HepG2 (cell line): ENCODE results near the gene SIX5. TPM values are rescaled to one million over a fixed set of nuclear protein-coding genes. Genes with fewer than 3 reads are reported as not detected.

Source experiments
- GLI4 ChIP-seq: sonication (generic); formaldehyde crosslinking; IDR thresholded peaks from 2 replicates; pipeline ENCODE4 v1.5.1; 2020; ENCODE audit warnings: missing genetic modification reagents, mild to moderate bottlenecking, moderate library complexity, borderline replicate concordance
- HNRNPK ChIP-seq: fragments of 200-400 bp; formaldehyde crosslinking; IDR thresholded peaks from 2 replicates; pipeline ENCODE4 v1.6.1; 2018; ENCODE audit warnings: low read length, low read depth, moderate library complexity, mild to moderate bottlenecking; ENCODE audit not compliant: poor library complexity, severe bottlenecking
- HOXA9 ChIP-seq: sonication (generic); formaldehyde crosslinking; IDR thresholded peaks from 2 replicates; pipeline ENCODE4 v1.8.1; 2022; ENCODE audit warnings: missing genetic modification reagents, mild to moderate bottlenecking, moderate library complexity, borderline replicate concordance
- RAD51 ChIP-seq: fragments of 450-650 bp; IDR thresholded peaks from 2 replicates; pipeline ENCODE4 v1.6.1; 2016; ENCODE audit warnings: borderline replicate concordance
- TOPORS ChIP-seq: sonication (generic); formaldehyde crosslinking; IDR thresholded peaks from 2 replicates; pipeline ENCODE4 v1.8.0; 2023; ENCODE audit warnings: mild to moderate bottlenecking, missing genetic modification reagents
- YEATS2 ChIP-seq: sonication (generic); formaldehyde crosslinking; IDR thresholded peaks from 2 replicates; pipeline ENCODE4 v1.4.0; 2020; ENCODE audit warnings: missing genetic modification reagents, borderline replicate concordance
- ZNF432 ChIP-seq: sonication (generic); formaldehyde crosslinking; IDR thresholded peaks from 2 replicates; pipeline ENCODE4 v1.5.0; 2020; ENCODE audit warnings: missing genetic modification reagents, mild to moderate bottlenecking, borderline replicate concordance
- ZNF670 ChIP-seq: sonication (generic); formaldehyde crosslinking; IDR thresholded peaks from 2 replicates; pipeline ENCODE4 v1.8.0; 2022; ENCODE audit warnings: mild to moderate bottlenecking, missing genetic modification reagents, borderline replicate concordance
- ZNF879 ChIP-seq: sonication (generic); formaldehyde crosslinking; IDR thresholded peaks from 2 replicates; pipeline ENCODE4 v1.8.1; 2023; ENCODE audit warnings: missing genetic modification reagents
- polyA plus RNA-seq, 8 experiments: library from polyadenylated mRNA; depleted of rRNA in 3 of 8; stranded (reverse) in 7 of 8; unstranded in 1 of 8; fragments of >200 nt; fragmentation: Illumina TruSeq in 4 of 8; extraction: Trizol in 4 of 8; gene quantifications; 2 replicates each; pipeline versions ENCODE4 v1.2.1 to v1.2.3, GENCODE V29; 2011 to 2016; ENCODE audit warnings: low read depth in 4 of 8, missing spikeins in 1 of 8, mixed read lengths in 1 of 8; ENCODE audit not compliant: insufficient read depth in 1 of 8
- total RNA-seq, 5 experiments: library from RNA; depleted of rRNA; stranded (reverse); fragments of >200 nt; fragmentation: Illumina TruSeq; extraction: Trizol; gene quantifications; 2 replicates each; pipeline ENCODE4 v1.2.3, GENCODE V29; 2016; ENCODE audit warnings: low read depth in 1 of 5
- TF ChIP-seq, protein P1 (sequence below): sonication (generic); formaldehyde crosslinking; IDR thresholded peaks from 2 replicates; pipeline ENCODE4 v1.5.0; 2020; ENCODE audit warnings: missing genetic modification reagents
- TF ChIP-seq, protein P2 (sequence below): sonication (generic); formaldehyde crosslinking; IDR thresholded peaks from 2 replicates; pipeline ENCODE4 v1.4.0; 2020; ENCODE audit warnings: mild to moderate bottlenecking, missing genetic modification reagents, borderline replicate concordance
- TF ChIP-seq, protein P3 (sequence below): sonication (generic); formaldehyde crosslinking; IDR thresholded peaks from 2 replicates; pipeline ENCODE4 v1.4.0; 2020; ENCODE audit warnings: mild to moderate bottlenecking, missing genetic modification reagents
- TF ChIP-seq, protein P4 (sequence below): sonication (generic); formaldehyde crosslinking; IDR thresholded peaks from 2 replicates; pipeline ENCODE4 v1.8.1; 2022; ENCODE audit warnings: mild to moderate bottlenecking, missing genetic modification reagents
- TF ChIP-seq, protein P5 (sequence below): sonication (generic); formaldehyde crosslinking; IDR thresholded peaks from 2 replicates; pipeline ENCODE4 v1.4.0; 2020; ENCODE audit warnings: missing genetic modification reagents

The SIX5 gene
- total and polyA plus RNA-seq, 2 of the 13 experiments (the other 11 are each of a cell fraction or from before 2014, with no cell fraction given), result 7.7 to 10.5 TPM

DNA sequence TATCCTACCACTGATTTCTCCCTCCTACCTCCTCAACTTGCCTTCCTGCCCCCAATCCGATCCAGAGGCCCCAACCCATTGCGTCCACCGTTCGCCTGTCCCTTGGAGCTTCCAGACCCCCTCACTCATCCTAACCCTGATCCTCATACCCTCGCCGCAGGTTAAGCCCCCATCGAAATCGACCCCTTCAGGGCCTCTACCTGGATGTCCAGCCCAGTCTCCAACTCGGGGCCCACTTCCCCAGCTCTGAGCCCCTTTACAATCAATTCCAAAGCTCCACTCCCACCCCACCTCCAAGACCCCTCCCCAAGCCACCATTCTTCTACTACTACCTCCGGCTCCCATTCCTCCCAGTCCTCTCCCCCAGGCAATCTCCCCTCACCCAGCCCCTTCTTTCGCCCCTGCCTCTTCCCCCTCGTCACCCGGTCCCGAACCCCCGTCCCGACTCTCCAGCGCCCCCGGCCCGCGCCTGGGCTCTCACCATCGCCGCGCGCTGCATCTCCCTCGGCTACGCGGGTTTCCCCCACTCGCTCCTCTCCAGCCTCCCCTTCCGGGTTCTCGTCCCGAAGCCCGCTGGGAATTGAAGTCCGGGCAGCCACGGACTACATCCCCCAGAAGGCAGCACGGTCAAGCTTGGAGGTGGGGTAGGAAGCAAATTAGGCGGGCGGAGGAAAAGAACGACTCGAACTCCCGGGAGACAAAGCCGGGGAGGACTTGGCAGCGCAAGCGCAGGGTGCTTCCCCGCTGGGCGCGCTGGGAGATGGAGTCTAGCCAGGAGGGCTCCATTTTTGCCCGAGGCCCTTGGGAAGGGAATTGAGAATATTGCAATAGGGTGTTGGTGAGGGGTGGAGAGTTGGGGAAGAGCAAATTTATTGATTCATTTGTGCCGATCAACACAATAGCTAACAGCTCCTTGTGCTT lies 38.4 kb downstream of the SIX5 start, which contains the start of gene FBXO46 (continued):
- no peak for TF ChIP-seq HOXA9 (CRISPR knock-in tag)
- TF ChIP-seq ZNF432 (CRISPR knock-in tag), result no peak
- TF ChIP-seq GLI4 (CRISPR knock-in tag), result no peak
- no peak for TF ChIP-seq ZNF670
- TF ChIP-seq, protein P1, sequence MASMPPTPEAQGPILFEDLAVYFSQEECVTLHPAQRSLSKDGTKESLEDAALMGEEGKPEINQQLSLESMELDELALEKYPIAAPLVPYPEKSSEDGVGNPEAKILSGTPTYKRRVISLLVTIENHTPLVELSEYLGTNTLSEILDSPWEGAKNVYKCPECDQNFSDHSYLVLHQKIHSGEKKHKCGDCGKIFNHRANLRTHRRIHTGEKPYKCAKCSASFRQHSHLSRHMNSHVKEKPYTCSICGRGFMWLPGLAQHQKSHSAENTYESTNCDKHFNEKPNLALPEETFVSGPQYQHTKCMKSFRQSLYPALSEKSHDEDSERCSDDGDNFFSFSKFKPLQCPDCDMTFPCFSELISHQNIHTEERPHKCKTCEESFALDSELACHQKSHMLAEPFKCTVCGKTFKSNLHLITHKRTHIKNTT (CRISPR knock-in tag), result no peak
- TF ChIP-seq, protein P2, sequence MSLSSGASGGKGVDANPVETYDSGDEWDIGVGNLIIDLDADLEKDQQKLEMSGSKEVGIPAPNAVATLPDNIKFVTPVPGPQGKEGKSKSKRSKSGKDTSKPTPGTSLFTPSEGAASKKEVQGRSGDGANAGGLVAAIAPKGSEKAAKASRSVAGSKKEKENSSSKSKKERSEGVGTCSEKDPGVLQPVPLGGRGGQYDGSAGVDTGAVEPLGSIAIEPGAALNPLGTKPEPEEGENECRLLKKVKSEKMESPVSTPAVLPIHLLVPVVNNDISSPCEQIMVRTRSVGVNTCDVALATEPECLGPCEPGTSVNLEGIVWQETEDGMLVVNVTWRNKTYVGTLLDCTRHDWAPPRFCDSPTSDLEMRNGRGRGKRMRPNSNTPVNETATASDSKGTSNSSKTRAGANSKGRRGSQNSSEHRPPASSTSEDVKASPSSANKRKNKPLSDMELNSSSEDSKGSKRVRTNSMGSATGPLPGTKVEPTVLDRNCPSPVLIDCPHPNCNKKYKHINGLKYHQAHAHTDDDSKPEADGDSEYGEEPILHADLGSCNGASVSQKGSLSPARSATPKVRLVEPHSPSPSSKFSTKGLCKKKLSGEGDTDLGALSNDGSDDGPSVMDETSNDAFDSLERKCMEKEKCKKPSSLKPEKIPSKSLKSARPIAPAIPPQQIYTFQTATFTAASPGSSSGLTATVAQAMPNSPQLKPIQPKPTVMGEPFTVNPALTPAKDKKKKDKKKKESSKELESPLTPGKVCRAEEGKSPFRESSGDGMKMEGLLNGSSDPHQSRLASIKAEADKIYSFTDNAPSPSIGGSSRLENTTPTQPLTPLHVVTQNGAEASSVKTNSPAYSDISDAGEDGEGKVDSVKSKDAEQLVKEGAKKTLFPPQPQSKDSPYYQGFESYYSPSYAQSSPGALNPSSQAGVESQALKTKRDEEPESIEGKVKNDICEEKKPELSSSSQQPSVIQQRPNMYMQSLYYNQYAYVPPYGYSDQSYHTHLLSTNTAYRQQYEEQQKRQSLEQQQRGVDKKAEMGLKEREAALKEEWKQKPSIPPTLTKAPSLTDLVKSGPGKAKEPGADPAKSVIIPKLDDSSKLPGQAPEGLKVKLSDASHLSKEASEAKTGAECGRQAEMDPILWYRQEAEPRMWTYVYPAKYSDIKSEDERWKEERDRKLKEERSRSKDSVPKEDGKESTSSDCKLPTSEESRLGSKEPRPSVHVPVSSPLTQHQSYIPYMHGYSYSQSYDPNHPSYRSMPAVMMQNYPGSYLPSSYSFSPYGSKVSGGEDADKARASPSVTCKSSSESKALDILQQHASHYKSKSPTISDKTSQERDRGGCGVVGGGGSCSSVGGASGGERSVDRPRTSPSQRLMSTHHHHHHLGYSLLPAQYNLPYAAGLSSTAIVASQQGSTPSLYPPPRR (CRISPR knock-in tag), result no peak
- TF ChIP-seq HNRNPK, result peak; percentile 98
- TF ChIP-seq, protein P3, sequence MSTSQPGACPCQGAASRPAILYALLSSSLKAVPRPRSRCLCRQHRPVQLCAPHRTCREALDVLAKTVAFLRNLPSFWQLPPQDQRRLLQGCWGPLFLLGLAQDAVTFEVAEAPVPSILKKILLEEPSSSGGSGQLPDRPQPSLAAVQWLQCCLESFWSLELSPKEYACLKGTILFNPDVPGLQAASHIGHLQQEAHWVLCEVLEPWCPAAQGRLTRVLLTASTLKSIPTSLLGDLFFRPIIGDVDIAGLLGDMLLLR (CRISPR knock-in tag), result no peak
- peak; percentile 66; the same call in 1 of the 2 replicates for TF ChIP-seq YEATS2 (CRISPR knock-in tag)
- TF ChIP-seq RAD51, result no peak
- TF ChIP-seq ZNF879 (CRISPR knock-in tag), result no peak
- TF ChIP-seq, protein P4, sequence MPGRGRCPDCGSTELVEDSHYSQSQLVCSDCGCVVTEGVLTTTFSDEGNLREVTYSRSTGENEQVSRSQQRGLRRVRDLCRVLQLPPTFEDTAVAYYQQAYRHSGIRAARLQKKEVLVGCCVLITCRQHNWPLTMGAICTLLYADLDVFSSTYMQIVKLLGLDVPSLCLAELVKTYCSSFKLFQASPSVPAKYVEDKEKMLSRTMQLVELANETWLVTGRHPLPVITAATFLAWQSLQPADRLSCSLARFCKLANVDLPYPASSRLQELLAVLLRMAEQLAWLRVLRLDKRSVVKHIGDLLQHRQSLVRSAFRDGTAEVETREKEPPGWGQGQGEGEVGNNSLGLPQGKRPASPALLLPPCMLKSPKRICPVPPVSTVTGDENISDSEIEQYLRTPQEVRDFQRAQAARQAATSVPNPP (CRISPR knock-in tag), result no peak
- TF ChIP-seq, protein P5, sequence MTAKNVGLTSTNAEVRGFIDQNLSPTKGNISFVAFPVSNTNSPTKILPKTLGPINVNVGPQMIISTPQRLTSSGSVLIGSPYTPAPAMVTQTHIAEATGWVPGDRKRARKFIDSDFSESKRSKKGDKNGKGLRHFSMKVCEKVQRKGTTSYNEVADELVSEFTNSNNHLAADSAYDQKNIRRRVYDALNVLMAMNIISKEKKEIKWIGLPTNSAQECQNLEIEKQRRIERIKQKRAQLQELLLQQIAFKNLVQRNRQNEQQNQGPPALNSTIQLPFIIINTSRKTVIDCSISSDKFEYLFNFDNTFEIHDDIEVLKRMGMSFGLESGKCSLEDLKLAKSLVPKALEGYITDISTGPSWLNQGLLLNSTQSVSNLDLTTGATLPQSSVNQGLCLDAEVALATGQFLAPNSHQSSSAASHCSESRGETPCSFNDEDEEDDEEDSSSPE, result peak; percentile 89
- TF ChIP-seq TOPORS (CRISPR knock-in tag), result no peak
